Measurements from ENCODE around the gene ELMO2.

ELMO2 gene

DNA sequence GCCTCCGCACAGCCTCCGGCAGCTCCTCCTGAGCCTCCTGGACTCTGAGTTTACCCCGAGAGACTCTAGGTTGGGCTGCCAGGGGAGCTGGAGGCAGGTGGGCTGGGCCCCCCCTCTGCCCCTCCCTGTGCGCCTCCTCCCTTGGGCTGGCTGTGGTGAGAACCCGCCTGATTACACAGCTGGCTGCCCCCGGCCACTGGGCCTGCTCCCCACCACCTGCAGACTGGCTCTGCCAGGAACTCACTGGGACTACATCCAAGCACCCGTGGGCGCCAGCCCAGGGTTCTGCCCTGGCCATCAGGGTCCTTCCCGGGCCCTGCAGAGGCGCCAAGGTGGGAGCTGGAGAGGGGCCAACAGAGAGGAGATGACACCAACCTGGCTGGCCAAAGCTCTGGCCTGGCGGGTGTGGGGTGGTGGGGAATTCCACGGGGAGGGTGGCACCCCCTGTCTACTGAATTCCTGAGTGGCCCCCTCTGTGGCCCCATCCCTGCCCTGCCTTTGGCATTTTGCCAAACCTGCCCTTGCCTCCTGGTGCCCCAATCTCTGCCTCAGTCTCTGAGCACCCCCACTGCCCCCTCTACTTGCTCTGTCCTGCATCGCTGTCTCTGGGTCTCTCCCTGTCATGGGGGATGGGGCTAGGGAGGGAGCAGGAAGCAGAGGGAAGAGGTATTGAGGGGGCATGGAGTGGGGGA, 76.2 kb downstream of the ELMO2 start:
- no peak for DNase-seq

DNA sequence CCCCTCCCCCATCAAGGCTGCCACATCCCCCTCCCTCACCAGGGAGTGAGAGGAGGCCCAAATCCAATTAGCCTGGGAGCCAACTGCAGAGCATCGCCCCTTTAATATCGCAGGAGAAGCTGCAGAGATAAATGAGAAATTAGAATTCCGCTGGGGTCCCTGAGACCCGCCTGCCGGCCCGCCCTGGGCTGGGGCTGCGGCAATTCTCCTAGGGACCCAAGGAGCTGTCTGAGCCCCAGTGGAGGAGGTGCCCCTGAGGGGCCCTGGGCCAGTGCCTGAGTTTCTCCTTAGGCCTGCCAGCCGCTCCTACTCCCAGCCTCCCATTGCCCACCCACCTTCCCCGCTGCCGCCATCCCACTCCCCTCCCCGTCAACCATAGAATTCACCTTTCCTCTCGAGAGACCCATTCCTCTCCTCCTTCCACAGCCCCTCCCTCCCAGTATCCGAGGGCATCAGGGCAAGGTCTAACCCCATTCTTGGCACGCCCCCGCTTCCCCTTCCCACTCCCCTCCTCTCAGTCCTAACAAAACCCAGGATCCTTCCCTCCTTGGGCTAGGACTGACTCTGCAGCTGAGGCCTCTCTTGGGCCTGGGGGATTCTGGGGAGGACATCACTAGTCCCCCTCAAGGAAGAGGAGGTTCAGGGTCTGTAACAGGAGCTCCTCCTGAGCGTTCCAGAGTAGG, 78.1 kb downstream of the ELMO2 start:
- DNase-seq, result no peak

DNA sequence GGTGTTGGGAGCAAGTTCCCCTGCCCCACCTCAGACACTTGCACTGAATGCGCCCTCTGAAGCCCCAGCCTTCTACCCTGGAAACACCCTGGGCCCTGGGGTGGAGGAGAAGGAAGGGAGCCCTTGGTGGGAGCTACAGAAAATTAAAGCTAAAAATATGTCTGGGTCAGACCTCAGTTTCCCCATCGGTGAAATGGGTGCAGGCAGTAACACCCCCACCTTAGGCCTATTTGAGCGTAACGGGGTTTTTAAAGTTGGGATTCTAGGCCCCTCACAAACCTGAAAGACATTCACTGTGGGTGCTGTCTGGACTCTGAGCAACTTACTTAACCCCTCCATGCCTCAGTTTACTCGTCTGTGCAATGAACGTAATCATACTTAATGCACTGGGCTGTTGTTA, 78.9 kb downstream of the ELMO2 start:
- no peak for DNase-seq

DNA sequence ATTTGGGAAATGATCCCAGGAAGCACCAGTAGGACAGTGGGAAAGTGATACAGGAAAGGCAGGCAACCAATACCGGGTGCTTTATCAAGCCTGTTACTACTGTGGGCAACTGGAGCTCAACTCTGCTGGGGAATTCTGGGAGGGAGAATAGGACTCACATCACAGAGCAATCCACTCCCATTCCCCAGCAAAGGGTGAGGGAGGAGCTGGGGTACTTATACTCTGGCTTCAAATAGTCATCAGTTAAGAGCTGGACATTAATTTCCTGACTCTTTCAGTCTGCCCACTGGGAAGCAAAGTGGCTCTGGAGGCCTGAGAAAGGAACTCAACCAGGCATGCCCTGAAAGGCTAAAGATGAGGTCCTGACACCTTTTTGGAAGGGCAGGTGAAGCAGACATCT, 80.6 kb downstream of the ELMO2 start:
- no peak for DNase-seq

DNA sequence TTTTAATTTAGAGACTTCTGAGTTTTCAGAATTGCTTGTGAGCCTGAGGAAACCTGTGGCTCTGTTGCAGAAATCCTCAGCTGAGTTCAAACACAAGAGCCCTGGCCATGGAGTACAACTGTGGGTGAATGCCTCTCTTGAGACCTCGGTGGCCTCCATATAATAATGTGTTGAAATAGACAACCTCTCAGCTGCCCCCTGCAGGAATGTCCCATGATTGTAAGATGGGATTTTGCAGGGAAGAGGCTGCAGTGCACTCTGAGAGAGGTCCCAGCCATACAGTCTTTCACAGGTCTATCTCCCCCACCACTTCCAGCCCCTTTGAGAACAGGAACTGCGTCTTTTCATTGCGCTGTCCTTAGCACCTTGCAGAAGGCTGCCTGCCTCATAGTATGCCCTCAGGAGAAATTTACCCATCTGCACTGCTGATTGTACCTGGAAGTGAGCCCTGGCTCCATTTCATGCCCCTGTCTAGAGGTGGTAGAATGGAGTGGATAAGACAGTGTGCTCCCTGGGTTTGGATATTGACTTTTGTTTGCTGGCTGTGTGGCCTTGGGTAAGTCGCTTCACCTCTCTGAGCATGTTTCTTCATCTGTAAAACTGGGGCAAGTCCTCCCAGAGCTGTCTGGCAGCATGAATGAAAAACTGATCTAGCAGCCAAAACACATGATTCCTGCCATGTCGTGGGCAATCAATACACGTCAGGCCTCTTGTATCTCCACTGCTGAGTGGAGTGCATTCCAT, 81.3 kb downstream of the ELMO2 start:
- peak; percentile 49 for DNase-seq

DNA sequence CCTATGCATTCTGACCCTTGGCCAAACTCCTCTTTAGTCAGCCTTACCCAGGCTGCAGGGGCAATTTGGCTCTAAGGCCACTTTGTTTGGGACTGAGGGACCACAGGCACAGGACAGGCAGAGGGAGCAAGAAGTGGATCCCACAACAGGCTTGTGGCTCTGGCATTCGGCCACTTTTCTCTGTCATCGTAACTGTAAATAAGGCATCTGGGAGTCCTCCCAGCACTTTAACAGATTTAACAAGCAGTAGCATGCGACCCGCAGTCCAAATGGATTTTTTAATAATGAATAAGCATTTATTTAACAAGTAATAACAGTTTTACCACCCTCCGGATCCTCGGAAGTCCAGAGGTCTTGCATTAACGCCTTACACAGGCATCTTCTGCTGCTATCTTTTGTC, 82.0 kb downstream of the ELMO2 start:
- DNase-seq, result no peak

DNA sequence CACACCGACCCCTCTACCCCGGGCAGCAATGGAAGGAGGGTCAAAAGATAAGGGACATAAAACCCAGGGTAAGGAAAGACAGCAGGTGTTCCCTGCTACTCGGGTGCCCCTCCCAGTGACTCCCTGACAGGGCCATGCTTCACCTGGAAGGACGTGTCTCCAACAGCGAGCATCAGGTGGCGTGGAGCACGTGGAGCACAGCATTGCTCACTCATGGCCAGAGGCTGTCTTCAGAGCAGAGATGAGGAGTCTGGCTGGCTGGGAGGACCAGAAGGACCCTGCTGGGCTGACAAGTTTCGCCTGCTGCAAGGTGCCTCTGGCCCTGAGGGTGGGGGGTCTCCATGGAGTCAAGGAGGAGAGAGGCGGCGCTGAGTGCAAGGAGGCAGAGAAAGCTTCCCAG, 82.9 kb downstream of the ELMO2 start:
- DNase-seq, result no peak

DNA sequence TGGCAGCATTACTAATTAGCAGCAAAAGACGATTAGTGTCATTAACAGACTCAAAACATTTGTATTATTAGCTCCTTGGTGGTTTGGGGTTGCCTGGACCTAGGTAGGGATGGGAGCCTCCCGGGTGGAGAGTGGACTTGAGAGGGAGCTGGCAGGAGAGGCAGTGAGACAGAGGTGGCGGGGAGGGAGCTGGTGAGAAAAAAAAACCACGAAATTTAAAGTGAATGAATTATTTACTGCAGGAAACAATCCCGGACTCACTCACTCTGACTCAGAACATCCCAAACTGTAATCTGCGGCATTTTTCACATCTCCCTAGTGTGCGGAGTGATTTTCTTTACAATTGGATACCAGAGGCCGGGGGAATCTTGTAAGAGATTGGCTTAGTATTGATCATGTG, 83.8 kb downstream of the ELMO2 start:
- DNase-seq, result no peak

DNA sequence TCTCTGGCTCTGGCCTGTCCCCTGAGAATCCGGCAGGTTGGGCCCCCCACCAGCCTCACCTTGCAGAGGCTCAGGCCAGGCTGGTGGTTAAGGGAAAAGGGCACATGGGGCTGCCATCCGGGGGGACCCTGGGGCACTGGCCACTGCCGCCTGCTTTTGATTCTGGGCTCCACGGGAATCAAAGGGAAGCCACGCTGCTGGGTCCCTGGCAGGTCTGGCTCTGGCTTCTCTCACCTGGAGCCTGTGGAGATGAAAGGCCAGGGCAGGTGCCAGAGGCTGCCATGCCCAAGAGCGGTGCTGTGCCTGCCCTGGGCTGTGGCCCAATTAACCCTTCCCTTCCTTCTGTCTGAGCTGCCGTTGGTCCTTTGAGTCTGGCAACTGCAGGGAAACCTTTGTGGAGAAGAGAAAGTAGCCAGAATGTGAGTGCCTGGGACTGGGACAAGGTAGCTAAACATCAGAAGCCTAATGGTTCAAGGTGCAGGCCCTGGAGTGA, 88.7 kb downstream of the ELMO2 start:
- DNase-seq, result no peak

DNA sequence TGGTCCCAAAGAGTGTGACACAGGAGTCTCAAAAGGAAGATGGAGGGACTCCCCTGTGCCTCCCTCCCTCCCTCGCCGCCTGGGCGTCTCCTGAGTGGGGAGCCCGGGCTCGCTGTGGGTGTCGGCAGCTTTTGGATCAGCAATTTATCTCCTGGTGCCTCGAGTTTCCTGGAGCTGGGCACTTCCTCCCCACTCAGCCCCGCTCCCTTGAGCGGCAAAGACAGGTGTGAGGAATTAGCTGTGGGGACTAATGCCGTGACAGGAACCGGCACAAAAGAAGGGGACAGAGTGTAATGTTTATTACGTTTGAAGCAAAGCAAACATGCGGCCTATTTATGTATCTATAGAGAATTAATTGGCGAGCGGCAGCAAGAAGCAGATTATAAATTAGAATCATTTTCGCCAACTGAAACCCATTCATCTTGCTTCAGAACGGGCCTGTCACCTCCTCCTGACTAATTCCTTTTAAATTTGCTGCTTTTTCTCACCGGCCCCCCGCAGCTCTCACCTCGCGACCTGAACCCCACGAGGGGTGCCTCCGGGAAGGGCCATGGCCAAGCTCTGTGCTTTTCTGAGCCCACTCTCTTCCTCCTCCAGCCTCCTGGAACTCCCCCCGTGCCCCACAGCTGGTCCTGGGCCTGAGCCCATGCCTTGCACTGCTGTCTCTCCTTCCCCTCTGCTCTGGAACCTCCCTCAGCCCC, 89.3 kb downstream of the ELMO2 start:
- DNase-seq, result no peak

Data from 8988T (cell line).